K562 (cell line): ENCODE measurements around the gene TMEM184A. TPM values are rescaled to one million over a fixed set of nuclear protein-coding genes. Genes with fewer than 3 reads are reported as not detected.

Experiments used
- ATAC-seq: fragments of 200-7000 bp; cut with Tn5 transposase; 3 replicates; pipeline ENCODE4 v1.9.1; 2020; ENCODE audit warnings: moderate library complexity
- BruUV-seq: library from RNA; stranded (reverse); fragments of 400-500 nt; replicated peaks from 2 replicates; lab custom pipeline; 2021; lab: Mats Ljungman, UMichigan
- CTCF ChIA-PET: fragments of 300-600 bp; formaldehyde crosslinking; extraction: SDS; loops from one replicate; lab custom pipeline; 2021; ENCODE audit warnings: low intra/inter-chr PET ratio; lab: Yijun Ruan, JAX
- POLR2A ChIA-PET: fragments of 300-600, 350-650 bp; sonication (Branson Sonifier 250); formaldehyde crosslinking; extraction: SDS; loops from one replicate; lab custom pipeline; 2021; ENCODE audit warnings: antibody characterized with exemption, inconsistent platforms; lab: Yijun Ruan, JAX
- DNase-seq, 4 experiments: peaks; one replicate each; pipeline versions ENCODE4 v3.0.0 to v3.0.0-alpha.2; 2011 to 2018; ENCODE audit warnings: low spot score in 3 of 4, mixed read lengths in 3 of 4; ENCODE audit errors: extremely low read depth in 1 of 4
- FAIRE-seq: peaks from 2 replicates; lab custom pipeline; 2011; peaks lifted over from hg19 to GRCh38; lab: Jason Lieb, UNC
- H2AFZ ChIP-seq: 2 replicates; pipeline ENCODE4 v1.6.0; 2011; ENCODE audit warnings: low read depth, low read length, control low read depth, inconsistent platforms
- H3K27ac ChIP-seq: fragments of 200-600 bp; 3 replicates; pipeline ENCODE4 v1.8.0; 2011; ENCODE audit warnings: low read depth, mild to moderate bottlenecking, control low read depth, inconsistent platforms, low read length, moderate library complexity, mixed read lengths; ENCODE audit errors: extremely low read depth
- H3K27me3 ChIP-seq, 2 experiments: fragments of 300-600 bp in 1 of 2; 2 replicates in 1 of 2; 3 replicates in 1 of 2; pipeline versions ENCODE4 v1.6.0 to v1.8.0; 2011; ENCODE audit warnings: inconsistent platforms in 2 of 2, low read length in 2 of 2, mild to moderate bottlenecking in 1 of 2, mixed read lengths in 1 of 2, moderate library complexity in 1 of 2; ENCODE audit not compliant: control insufficient read depth in 2 of 2, insufficient read depth in 2 of 2
- H3K36me3 ChIP-seq: fragments of 300-600 bp; 3 replicates; pipeline ENCODE4 v1.8.0; 2011; ENCODE audit warnings: mild to moderate bottlenecking, low read length, inconsistent platforms; ENCODE audit not compliant: control insufficient read depth, insufficient read depth
- H3K4me1 ChIP-seq, 2 experiments: fragments of 200-600 bp in 1 of 2; replicated peaks in 1 of 2; 2 replicates in 1 of 2; 3 replicates in 1 of 2; pipeline versions ENCODE4 v1.5.1 to v1.8.0; 2011; ENCODE audit warnings: inconsistent platforms in 2 of 2, low read length in 2 of 2, mild to moderate bottlenecking in 1 of 2, mixed read lengths in 1 of 2, moderate library complexity in 1 of 2; ENCODE audit not compliant: control insufficient read depth in 2 of 2, insufficient read depth in 2 of 2
- H3K4me2 ChIP-seq: 2 replicates; pipeline ENCODE4 v1.6.1; 2011; ENCODE audit warnings: low read length, control low read depth, inconsistent platforms, mixed read lengths; ENCODE audit not compliant: insufficient read depth
- H3K4me3 ChIP-seq: fragments of 200-600 bp; sonication (generic), shearing (Covaris generic); 2 replicates; pipeline ENCODE4 v1.5.1; 2016; ENCODE audit warnings: control low read depth, inconsistent platforms
- H3K79me2 ChIP-seq: fragments of 200-600 bp; 3 replicates; pipeline ENCODE4 v1.8.0; 2011; ENCODE audit warnings: low read length, inconsistent platforms; ENCODE audit not compliant: control insufficient read depth, insufficient read depth
- H3K9ac ChIP-seq, 2 experiments: 2 replicates each; pipeline versions ENCODE4 v1.6.0 to v1.6.1; 2011; ENCODE audit warnings: low read depth in 2 of 2, low read length in 2 of 2, control low read depth in 1 of 2, inconsistent platforms in 1 of 2, mild to moderate bottlenecking in 1 of 2, mixed read lengths in 1 of 2; ENCODE audit not compliant: insufficient read depth in 1 of 2
- H3K9me1 ChIP-seq: one replicate; pipeline ENCODE4 v1.6.0; 2011; ENCODE audit warnings: inconsistent platforms, mild to moderate bottlenecking, low read length, moderate library complexity; ENCODE audit not compliant: control insufficient read depth, insufficient read depth
- H3K9me3 ChIP-seq: replicated peaks from 2 replicates; pipeline ENCODE4 v1.5.1; 2011; ENCODE audit warnings: low read depth, low read length, inconsistent platforms; ENCODE audit not compliant: control insufficient read depth, insufficient read depth
- H4K20me1 ChIP-seq: replicated peaks from 2 replicates; pipeline ENCODE4 v1.6.1; 2011; ENCODE audit warnings: low read length, inconsistent platforms, mixed read lengths; ENCODE audit not compliant: control insufficient read depth, insufficient read depth
- BHLHE40 ChIP-seq: IDR thresholded peaks from 2 replicates; pipeline ENCODE4 v1.6.1; 2011; ENCODE audit warnings: low read length, improper control_type of control experiment
- E2F6 ChIP-seq, 2 experiments: IDR thresholded peaks; 2 replicates each; pipeline ENCODE4 v1.6.1; 2011; ENCODE audit warnings: borderline replicate concordance in 1 of 2, control low read depth in 1 of 2, low read depth in 1 of 2, low read length in 1 of 2, mild to moderate bottlenecking in 1 of 2, mixed read lengths in 1 of 2, moderate library complexity in 1 of 2; ENCODE audit not compliant: insufficient read depth in 1 of 2, insufficient read length in 1 of 2, poor library complexity in 1 of 2, severe bottlenecking in 1 of 2; ENCODE audit errors: extremely low read depth in 1 of 2
- EGR1 ChIP-seq: fragments of 450-650 bp; conservative IDR thresholded peaks from 2 replicates; pipeline ENCODE4 v1.6.1; 2017; ENCODE audit warnings: mild to moderate bottlenecking
- MGA ChIP-seq: fragments of 450-650 bp; IDR thresholded peaks from 2 replicates; pipeline ENCODE4 v1.6.1; 2016; ENCODE audit warnings: mild to moderate bottlenecking, moderate library complexity
- TFAP4 ChIP-seq: sonication (generic); formaldehyde crosslinking; IDR thresholded peaks from 2 replicates; pipeline ENCODE4 v1.8.0; 2022; ENCODE audit warnings: missing genetic modification reagents, mild to moderate bottlenecking, moderate library complexity, borderline replicate concordance
- ZBTB17 ChIP-seq: fragments of 450-650 bp; formaldehyde crosslinking; IDR thresholded peaks from 2 replicates; pipeline ENCODE4 v1.4.0; 2020; ENCODE audit warnings: mild to moderate bottlenecking
- WGBS: fragments of 100-300 bp; shearing (Covaris generic); methylation state at CpG from one replicate; pipeline ENCODE4 v1.1.6; 2016; ENCODE audit warnings: low coverage, mixed read lengths; ENCODE audit not compliant: insufficient coverage; ENCODE audit errors: missing lambda C conversion rate; 5-methylcytosine and 5-hydroxymethylcytosine counted together
- in situ Hi-C: fragments of 300-500 bp; cut with MboI; formaldehyde crosslinking; loops from 4 replicates; pipeline ENCODE4 v1.15.0; 2018; ENCODE audit warnings: inconsistent platforms, mixed read lengths
- intact Hi-C: fragments of 100-400 bp; cut with micrococcal nuclease; formaldehyde crosslinking; loops from 2 replicates; pipeline ENCODE4 v1.14.2; 2022
- polyA plus RNA-seq, 8 experiments: library from polyadenylated mRNA; depleted of rRNA in 4 of 8; stranded (reverse) in 5 of 8; unstranded in 3 of 8; fragments of >200 nt; fragmentation: Nextera tagmentation in 2 of 8; fragmentation: Illumina TruSeq in 1 of 8; extraction: Ambion mirVana in 2 of 8; extraction: Trizol in 1 of 8; gene quantifications; 2 replicates each; pipeline versions ENCODE4 v1.2.1 to v1.2.3, GENCODE V29; 2011 to 2014; ENCODE audit warnings: inconsistent platforms in 1 of 8, missing spikeins in 1 of 8
- total RNA-seq, 7 experiments: library from RNA; depleted of rRNA in 6 of 7; stranded (reverse); fragments of >200 nt in 6 of 7; fragmentation: Illumina TruSeq in 2 of 7; extraction: Trizol in 2 of 7; gene quantifications; 2 replicates each; pipeline versions ENCODE4 v1.2.1 to v1.2.3, GENCODE V29; 2011 to 2021; ENCODE audit warnings: low replicate concordance in 1 of 7

Gene TMEM184A
- total and polyA plus RNA-seq, 9 of the 15 experiments (the other 6 are each of a cell fraction or from before 2014, with no cell fraction given), result 0.10 to 0.18 (median 0.11) TPM; not detected in 6

GRCh38 chr7:1584700-1585099 lies 28.7 kb upstream of the TMEM184A start:
- Histone ChIP-seq H3K27me3 (peaks cover 60 to 83% of the 10 kb centered on the region in 2 experiments), H3K4me2 (no peak overlapping the region), H3K36me3 (no peaks in the 10 kb centered on the region), H2AFZ (no peak overlapping the region), H3K9ac (0 out of 4 replicates have a peak overlapping the region, but pooled peaks of 1 of the 2 experiments have one; percentile 31), H3K9me1 (no peaks in the 10 kb centered on the region), H4K20me1 (peaks cover 6% of the 10 kb centered on the region; the same call in 1 of the 2 replicates), H3K79me2 (no peaks in the 10 kb centered on the region), H3K4me3 (no peak overlapping the region), H3K9me3 (no peaks in the 10 kb centered on the region), H3K27ac (no peak overlapping the region), H3K4me1 (peaks cover 9 to 42% of the 10 kb centered on the region in 2 experiments; a peak in 4 of 5 replicates)
- POLR2A ChIA-PET, result interaction anchor here (0.5 kb wide), 1 partner anchor 787 kb away, joined by 3 read pairs; no protein-coding TSS in a partner anchor
- CTCF ChIA-PET, result interaction anchor here (0.6 kb wide), 1 partner anchor 981 kb away, joined by 3 read pairs; no protein-coding TSS in a partner anchor
- intact Hi-C loops (no loop called here), in situ Hi-C loops (loop anchor here (10.0 kb wide), 1 partner anchor 620 kb away; no protein-coding TSS in a partner anchor)
- 4% methylated on average over 18 of the region's 18 CpGs for WGBS
- BruUV-seq, result no TSS peak
- no peak; the same call in 2 of the 3 replicates for ATAC-seq
- peak in 1 of 4 experiments; percentile 43 for DNase-seq
- FAIRE-seq, result no peak
- TF ChIP-seq EGR1 (peak; percentile 35; the same call in 1 of the 2 replicates), TFAP4 (CRISPR knock-in tag) (peak; percentile 69), MGA (peak; percentile 88), ZBTB17 (CRISPR knock-in tag) (no peak), E2F6 (IDR thresholded peaks at IDR 0.05; ENCODE audit: borderline replicate concordance in 1 of 2, extremely low read depth in 1 of 2, insufficient read depth in 1 of 2, insufficient read length in 1 of 2, low read depth in 1 of 2, low read length in 1 of 2, poor library complexity in 1 of 2, severe bottlenecking in 1 of 2) (peak; percentile 80 to 90), BHLHE40 (0 out of 2 replicates have a peak, but pooled peaks have one; percentile 10)
